NCI-H82 treated with DMSO at 0.1 percent for 48 hours (cell line): ENCODE data around the gene NEURL2.
"Not testable (repeated sequence)": the region's sequence is repeated elsewhere in the genome, so short reads cannot be mapped to it uniquely, and the experiment has no call there.

Source experiments
- DNase-seq: peaks from one replicate; lab custom pipeline; 2025; ENCODE audit not compliant: unreplicated experiment; lab: John Stamatoyannopoulos, UW

The NEURL2 gene

GRCh38 chr20:45874576-45874975 lies 16.4 kb downstream of the NEURL2 start:
- no peak for DNase-seq

GRCh38 chr20:45874104-45874481 lies 16.9 kb downstream of the NEURL2 start:
- not testable (repeated sequence) for DNase-seq

DNA sequence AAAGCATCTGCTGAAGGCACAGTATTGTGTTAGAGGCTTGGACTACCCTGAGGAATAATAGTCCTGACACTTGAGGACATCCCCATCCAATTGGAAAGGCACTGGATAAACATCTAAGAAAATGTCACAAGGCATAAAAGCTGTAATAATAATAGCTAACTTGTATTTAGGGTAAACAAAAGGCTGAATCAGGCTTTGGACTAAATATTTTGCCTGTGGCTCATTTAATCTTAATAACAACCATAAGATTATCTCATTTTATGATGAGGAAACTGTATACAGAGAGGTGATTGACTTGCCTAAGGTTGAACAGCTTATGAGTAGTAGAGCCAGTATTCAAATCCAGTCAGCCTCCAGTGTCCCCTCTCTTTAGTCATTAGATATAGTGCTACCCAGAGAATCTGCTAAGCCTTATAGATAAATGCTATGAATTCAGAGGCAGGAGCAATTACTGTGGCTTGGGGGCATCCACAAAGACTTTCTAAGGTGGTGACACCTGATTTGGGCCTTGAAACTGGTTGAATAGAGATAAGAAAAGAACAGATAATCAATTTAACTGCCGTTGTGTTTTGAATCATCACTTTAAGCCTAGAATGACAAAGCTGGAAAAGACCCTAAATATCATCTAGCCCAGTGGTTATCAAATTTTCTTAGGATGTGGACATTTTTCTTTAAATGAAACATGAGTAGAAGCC lies 17.5 kb downstream of the NEURL2 start:
- no peak for DNase-seq

- DNase-seq = no peak
Observed at GRCh38 chr20:45872626-45873025, 18.4 kb downstream of the NEURL2 start.

DNA sequence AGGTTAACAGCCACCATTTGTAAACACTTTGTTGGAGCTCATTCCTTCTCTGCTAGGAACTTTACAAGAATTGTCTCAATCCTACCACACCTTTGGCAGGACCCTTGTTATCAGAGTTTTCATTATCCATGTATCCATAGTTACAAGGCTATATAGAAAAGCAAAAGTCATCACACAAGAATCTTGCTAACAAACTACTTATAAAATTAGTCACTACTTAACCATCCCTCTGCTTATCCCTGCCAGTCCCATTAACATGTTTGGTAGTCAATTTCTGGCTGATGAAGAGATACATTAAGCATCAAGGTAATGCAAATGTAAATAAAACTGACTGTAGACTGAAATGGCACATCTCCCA lies 23.2 kb downstream of the NEURL2 start:
- no peak for DNase-seq

GRCh38 chr20:45867136-45867818 lies 23.7 kb downstream of the NEURL2 start:
- DNase-seq = no peak

DNA sequence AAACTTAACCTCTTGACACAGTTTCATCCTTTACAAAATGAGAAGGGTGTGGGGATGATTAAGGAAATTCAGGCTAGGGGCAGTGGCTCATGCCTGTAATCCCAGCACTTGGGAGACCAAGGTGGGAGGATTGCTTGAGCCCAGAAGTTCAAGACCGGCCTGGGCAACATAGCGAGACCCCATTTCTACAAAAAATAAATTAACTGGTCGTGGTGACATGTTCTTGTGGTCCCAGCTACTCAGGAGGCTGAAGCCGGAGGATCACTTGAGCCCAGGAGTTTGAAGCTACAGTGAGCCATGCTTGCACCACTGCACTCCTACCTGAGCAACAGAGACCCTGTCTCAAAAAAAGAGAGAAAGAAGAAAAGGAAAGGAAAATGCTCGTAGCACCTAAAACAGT lies 24.6 kb downstream of the NEURL2 start:
- DNase-seq = no peak

- DNase-seq = no peak
Observed at GRCh38 chr20:45863543-45864470, 27.2 kb downstream of the NEURL2 start.

DNA sequence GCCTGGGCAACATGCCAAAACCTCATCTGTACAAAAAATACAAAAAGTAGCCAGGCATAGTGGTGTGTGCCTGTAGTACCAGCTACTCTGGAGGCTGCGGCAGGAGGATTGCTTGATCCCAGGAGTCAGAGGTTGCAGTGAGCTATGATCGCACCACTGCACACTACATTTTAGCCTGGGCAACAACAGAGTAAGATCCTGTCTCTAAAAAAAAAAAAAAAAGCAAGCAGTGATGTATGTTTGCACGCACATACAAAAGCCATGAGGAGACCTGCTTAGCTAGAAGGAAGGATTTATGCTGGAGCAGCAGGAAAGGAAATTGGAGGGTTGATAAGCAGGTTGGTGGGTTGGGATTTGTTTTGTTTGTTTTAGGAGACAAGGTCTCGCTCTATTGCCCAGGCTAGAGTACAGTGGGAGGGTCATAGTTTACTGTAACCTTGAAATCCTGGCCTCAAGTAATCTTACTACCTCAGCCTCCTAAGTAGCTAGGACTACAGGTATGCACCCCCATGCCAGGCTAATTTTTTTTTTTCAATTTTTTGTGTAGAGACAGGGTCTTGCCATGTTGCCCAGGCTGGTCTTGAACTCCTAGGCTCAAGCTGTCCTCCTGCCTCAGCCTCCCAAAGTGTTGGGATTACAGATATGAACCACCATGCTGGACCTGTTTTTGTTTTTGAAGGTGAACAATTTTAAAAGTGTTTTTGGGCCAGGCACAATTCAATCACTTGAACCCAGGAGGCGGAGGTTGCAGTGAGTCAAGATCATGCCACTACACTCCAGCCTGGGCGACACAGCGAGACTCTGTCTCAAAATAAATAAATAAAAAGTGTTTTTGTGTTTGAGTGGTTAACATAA lies 29.6 kb downstream of the NEURL2 start:
- DNase-seq = peak; percentile 60

DNA sequence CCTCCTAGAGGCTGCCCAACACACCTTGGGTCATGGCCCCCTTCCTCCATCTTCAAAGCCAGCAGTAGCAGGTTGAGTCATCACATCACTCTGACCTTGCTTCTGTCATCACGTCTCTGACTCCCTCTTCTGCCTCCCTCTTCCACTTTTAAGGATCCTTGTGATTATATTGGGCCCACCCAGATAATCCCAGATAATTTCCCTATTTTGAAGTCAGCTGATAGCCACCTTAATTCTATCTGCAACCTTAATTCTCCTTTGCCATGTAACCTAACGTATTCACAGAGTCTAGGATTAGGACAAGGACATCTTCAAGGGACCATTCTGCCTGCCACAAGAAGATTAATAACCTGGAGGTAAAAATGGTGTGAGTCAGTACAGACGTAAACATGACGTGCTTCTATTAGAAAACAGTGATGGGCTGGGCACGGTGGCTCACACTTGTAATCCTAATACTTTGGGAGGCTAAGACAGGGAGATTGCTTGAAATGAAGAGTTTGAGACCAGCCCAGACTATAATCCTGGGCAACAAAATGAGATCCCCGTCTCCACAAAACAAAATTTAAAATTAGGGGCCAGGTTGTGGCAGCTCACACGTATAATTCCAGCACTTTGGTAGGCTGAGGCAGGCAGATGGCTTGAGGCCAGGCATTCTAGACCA lies 30.3 kb downstream of the NEURL2 start:
- peak; percentile 98 for DNase-seq

GRCh38 chr20:45859916-45860315 lies 31.1 kb downstream of the NEURL2 start:
- no peak for DNase-seq

DNA sequence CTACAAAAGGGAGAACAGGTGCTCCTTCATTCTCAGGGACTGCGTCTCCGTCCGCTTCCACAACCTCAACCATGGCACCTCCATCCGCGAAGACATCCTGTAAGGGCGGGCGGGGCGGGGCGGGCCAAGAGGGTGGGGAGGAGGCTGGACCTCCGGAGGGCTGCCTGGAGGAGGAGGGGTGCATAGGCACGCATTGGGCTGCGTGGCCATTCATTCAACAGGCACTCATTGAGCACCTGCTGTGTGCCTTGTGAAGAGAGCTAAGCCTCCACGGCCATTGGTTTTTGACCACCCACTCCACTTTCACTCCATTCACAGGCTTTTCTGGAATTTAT lies 33.2 kb downstream of the NEURL2 start:
- no peak for DNase-seq

GRCh38 chr20:45857114-45857881 lies 33.7 kb downstream of the NEURL2 start, which contains the start of the genes ACOT8 and ZSWIM3:
TSS of gene ACOT8 (minus strand) at chr20:45857392. CDS start at chr20:45857315, 77 bp downstream.
TSS of gene ZSWIM3 (plus strand) at chr20:45857614. CDS start at chr20:45857826, 212 bp downstream.
- DNase-seq = peak; percentile 100

DNA sequence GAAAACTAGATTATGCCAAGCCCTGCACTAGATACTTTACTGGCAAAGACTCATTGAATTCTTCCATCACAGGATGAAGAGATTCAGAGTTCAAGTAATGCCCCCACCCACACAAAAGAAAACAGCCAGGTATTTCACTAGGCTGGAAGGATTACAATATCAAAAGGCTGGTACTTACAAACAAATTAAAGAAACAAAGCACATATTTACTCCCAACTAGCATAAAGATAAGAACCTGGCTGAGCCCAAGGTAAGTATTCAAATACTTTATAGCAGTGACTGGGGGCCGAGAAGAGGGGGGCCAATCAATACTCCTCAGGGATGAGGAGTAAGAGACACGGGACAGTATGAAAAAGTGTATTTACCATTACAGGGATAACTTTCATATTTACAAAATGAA lies 37.5 kb downstream of the NEURL2 start:
- DNase-seq = no peak

DNA sequence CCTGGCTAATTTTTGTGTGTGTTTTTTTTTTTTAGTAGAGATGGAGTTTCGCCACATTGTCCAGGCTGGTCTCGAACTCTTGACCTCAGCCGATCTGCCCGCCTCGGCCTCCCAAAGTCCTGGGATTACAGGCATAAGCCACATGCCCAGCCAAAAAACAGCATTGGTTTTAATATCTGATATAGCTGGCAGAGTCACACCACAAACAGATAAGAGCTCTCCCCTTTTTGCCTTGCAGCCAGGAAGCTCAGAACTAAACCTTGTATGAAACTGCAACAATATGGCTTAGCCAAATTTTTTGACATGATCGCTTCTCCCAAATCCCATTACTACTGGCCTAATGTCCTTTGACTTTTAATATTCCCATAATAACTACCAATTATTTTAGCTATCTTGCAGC lies 38.7 kb downstream of the NEURL2 start:
- DNase-seq = no peak

GRCh38 chr20:45851501-45851900 lies 39.5 kb downstream of the NEURL2 start:
- no peak for DNase-seq

DNA sequence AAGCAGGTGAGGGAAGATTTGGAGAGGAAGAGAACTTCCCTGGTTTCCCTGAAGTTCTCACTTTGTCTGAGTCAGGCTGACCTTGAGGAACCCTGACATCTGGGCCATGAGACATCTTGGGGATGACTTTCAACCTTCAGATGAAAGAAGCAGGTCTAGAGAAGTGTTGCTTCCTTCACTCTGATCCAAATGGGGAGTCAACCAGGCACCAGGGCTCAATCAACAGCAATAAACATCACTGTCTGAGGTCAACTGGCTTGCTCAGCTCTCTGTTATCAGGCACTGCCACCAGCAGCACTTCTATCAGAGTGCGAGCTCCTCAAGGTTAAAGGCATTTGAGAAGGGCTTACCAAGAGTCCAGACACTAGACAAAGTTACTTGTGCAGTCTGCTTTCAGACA lies 40.1 kb downstream of the NEURL2 start:
- DNase-seq = no peak

DNA sequence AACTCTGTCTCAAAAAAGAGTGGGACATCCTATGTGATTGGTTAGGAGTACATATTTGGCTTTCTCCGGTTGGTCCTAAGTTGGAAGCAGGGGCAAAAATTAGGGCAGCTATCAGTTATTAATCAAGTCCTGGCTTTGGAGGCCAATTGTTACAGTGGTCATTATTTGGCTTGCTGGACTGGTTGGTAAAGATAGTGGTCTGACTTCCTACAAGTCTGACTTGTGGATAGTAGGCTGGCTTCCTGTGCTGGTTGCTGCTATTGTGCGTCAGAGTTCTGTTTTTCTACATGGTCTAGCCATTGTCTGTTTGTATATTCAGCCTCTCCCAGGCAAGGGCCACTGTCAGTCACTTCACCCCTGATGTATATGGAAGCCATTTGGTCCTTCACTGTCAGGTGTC lies 40.8 kb downstream of the NEURL2 start:
- no peak for DNase-seq

DNA sequence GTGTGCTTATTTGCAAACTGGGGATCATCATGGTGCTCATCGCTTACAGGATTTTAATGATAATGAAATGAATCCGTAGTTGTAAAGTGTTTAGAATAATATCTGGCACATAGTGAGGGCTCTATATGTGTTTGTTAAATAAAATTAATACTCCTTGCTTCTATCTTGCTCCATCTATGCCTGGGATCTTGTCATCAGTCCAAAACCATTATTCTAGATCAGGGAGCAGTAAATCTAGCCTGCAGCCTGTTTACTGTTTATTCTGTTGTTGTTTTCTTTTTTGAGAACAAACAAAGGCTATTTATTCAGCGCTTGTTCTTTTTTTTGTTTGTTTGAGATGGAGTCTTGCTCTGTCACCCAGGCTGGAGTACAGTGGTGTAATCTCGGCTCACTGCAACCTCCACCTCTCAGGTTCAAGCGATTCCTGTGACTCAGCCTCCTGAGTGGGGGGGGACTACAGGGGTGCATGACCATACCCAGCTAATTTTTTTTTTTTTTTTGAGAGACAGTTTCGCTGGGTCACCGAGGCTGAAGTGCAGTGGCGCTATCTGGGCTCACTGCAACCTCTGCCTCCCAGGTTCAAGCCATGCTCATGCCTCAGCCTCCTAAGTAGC lies 41.9 kb downstream of the NEURL2 start:
- DNase-seq = no peak
